ENCODE data around the gene MAGI2. TPM values are rescaled to one million over a fixed set of nuclear protein-coding genes. Genes with fewer than 3 reads are reported as not detected.
"Not testable (repeated sequence)": the region's sequence is repeated elsewhere in the genome, so short reads cannot be mapped to it uniquely, and the experiment has no call there.

Gene MAGI2
- total RNA-seq, 1 donor from 2014 or later, result 64.2 TPM

DNA sequence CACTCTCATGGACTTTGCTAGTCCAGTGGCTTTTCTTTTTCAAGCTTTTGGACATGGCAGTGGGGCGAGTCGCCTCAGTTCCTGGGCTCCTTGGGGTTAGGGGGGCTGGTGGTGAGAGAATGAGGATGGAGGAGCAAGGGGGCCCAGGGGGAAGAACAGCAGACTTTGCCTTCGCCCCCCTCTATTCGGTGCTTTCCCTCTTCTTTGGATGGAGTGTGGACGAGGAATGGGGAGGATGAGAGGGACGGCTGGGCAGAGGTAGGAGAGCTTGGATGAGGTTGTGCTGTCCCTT, 255 bp downstream of the MAGI2 start:
- Mint-ChIP-seq H3K9me3 (ENCODE audit: unreplicated experiment) (peaks cover 3% of the 10 kb centered on the region), H3K4me1 (ENCODE audit: low read depth, unreplicated experiment) (peaks cover 4% of the 10 kb centered on the region), H3K4me3 (ENCODE audit: unreplicated experiment) (peak overlapping the region; percentile 95), H3K36me3 (ENCODE audit: unreplicated experiment) (no peaks in the 10 kb centered on the region), H3K27me3 (ENCODE audit: unreplicated experiment) (peaks cover 25% of the 10 kb centered on the region), H3K27ac (ENCODE audit: unreplicated experiment) (no peak overlapping the region)
- TF ChIP-seq, protein P1, sequence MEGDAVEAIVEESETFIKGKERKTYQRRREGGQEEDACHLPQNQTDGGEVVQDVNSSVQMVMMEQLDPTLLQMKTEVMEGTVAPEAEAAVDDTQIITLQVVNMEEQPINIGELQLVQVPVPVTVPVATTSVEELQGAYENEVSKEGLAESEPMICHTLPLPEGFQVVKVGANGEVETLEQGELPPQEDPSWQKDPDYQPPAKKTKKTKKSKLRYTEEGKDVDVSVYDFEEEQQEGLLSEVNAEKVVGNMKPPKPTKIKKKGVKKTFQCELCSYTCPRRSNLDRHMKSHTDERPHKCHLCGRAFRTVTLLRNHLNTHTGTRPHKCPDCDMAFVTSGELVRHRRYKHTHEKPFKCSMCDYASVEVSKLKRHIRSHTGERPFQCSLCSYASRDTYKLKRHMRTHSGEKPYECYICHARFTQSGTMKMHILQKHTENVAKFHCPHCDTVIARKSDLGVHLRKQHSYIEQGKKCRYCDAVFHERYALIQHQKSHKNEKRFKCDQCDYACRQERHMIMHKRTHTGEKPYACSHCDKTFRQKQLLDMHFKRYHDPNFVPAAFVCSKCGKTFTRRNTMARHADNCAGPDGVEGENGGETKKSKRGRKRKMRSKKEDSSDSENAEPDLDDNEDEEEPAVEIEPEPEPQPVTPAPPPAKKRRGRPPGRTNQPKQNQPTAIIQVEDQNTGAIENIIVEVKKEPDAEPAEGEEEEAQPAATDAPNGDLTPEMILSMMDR (IDR thresholded peaks at IDR 0.05; ENCODE audit: partially characterized antibody, unreplicated experiment), result no peak
- DNase-seq, result no peak

DNA sequence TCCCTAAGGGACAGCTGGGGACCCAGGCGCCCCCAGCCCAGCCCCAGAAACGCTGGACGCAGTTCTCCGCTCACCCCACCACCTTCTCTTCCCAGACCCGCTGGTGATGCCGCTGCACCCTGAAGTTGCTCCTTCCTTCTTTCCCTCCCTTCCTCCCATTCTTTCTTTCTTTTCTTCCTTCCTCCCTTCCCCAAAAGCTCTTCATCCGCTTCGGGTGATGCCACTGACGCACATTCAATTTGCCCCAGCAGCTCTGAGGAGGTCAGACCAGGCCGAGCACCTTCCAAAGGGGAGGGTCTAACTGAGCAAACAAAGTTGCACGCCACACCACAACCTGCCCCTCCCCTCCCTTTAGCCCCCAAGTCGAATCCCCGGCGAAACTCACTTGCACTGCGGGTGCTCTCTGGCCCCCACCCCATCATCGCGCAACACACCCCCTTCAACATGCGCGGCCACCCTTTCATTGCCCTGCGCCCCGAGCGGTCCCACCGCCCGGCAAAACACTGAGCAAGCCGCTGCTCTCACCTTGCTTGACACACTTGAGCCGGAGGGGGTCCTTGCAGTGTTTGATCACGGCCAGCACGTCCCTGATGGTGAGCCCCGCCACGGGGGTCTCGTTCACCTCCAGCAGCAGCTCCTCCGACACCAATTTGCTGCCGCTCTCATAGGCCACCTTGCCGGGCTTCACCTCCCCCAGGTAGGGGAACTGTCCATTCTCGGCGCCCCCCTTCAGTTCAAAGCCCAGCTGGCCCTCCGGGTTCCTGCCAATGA, 787 bp downstream of the MAGI2 start:
- no peak overlapping the region for H3K27ac Mint-ChIP-seq (ENCODE audit: unreplicated experiment)

DNA sequence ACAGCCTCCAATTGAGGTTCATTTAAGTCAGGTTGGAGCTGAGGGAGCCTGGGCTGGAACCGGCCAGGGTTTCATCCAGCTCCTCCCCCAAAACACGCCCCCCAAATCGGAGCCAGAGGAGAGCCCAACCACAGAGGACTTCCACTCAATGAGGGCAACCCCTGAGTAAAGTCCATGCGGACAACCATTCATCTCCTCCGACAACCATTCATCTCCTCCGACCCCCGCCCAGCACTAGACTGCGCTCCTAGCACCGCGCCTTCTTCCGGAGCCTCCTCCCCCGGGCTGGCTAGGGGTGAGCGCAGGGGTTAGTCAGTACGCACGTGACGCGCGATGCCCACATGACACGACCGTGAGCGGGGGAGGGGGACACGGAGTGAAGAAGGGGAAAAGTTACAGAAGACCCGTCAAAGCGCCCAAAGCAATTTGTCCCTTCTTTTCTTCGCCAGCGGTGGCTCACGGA, 1.4 kb downstream of the MAGI2 start:
- peak overlapping the region; percentile 95 for H3K4me3 Mint-ChIP-seq (ENCODE audit: unreplicated experiment)
- TF ChIP-seq, protein P1 (IDR thresholded peaks at IDR 0.05; ENCODE audit: partially characterized antibody, unreplicated experiment), result no peak
- H3K9me3 Mint-ChIP-seq (ENCODE audit: unreplicated experiment), result peaks cover 3% of the 10 kb centered on the region
- H3K4me1 Mint-ChIP-seq (ENCODE audit: low read depth, unreplicated experiment), result peaks cover 4% of the 10 kb centered on the region
- no peak overlapping the region for H3K27ac Mint-ChIP-seq (ENCODE audit: unreplicated experiment)
- H3K27me3 Mint-ChIP-seq (ENCODE audit: unreplicated experiment), result peaks cover 25% of the 10 kb centered on the region
- no peaks in the 10 kb centered on the region for H3K36me3 Mint-ChIP-seq (ENCODE audit: unreplicated experiment)
- DNase-seq, result peak; percentile 57

More for the DNA sequence above, 787 bp downstream of the MAGI2 start:
- peak; percentile 38 for DNase-seq
- H3K27me3 Mint-ChIP-seq (ENCODE audit: unreplicated experiment), result peaks cover 25% of the 10 kb centered on the region
- TF ChIP-seq, protein P1 (IDR thresholded peaks at IDR 0.05; ENCODE audit: partially characterized antibody, unreplicated experiment), result no peak
- H3K36me3 Mint-ChIP-seq (ENCODE audit: unreplicated experiment), result no peaks in the 10 kb centered on the region
- peaks cover 4% of the 10 kb centered on the region for H3K4me1 Mint-ChIP-seq (ENCODE audit: low read depth, unreplicated experiment)
- peaks cover 3% of the 10 kb centered on the region for H3K9me3 Mint-ChIP-seq (ENCODE audit: unreplicated experiment)
- peak overlapping the region; percentile 95 for H3K4me3 Mint-ChIP-seq (ENCODE audit: unreplicated experiment)

DNA sequence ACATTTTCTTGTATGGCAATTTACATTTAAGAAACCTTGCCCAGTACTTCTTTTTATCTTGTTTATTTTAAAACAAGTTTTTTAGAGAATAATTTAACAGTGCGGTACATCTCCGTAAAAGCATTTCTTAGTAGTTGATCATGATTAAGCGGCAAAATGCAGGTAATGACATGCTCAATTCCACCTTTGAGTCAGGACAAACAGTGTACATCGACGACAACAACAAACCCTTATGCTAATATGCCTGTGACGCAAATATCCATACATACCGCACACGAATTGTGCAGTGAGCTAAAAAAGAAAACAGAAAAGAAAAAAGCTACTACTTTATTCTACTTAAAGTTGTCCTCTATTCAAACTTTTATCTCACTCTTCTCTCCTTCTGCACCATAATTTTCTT, 1.9 kb downstream of the MAGI2 start:
- H3K27me3 Mint-ChIP-seq (ENCODE audit: unreplicated experiment), result peaks cover 25% of the 10 kb centered on the region
- no peak overlapping the region for H3K27ac Mint-ChIP-seq (ENCODE audit: unreplicated experiment)
- DNase-seq, result no peak
- peaks cover 4% of the 10 kb centered on the region for H3K4me1 Mint-ChIP-seq (ENCODE audit: low read depth, unreplicated experiment)
- H3K36me3 Mint-ChIP-seq (ENCODE audit: unreplicated experiment), result no peaks in the 10 kb centered on the region
- TF ChIP-seq, protein P1 (IDR thresholded peaks at IDR 0.05; ENCODE audit: partially characterized antibody, unreplicated experiment), result no peak
- peaks cover 3% of the 10 kb centered on the region for H3K9me3 Mint-ChIP-seq (ENCODE audit: unreplicated experiment)
- peak overlapping the region; percentile 95 for H3K4me3 Mint-ChIP-seq (ENCODE audit: unreplicated experiment)

DNA sequence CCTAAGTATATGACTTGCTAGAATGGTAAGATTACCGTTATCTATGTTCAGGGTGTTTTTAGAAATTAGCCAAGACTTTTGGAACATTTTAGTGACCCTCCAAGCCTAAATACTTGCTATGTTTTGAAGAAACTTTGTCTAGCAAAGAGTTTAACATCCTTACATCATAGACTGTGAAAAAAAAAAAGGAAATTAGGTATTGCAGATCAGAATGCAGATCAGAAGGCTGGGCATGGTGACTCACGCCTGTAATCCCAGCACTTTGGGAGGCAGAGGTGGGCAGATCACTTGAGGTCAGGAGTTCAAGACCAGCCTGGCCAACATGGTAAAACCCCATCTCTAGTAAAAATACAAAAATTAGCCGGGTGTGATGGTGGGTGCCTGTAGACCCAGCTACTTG, 10.7 kb downstream of the MAGI2 start:
- not testable (repeated sequence) for H3K9me3 Mint-ChIP-seq (ENCODE audit: unreplicated experiment); H3K27ac Mint-ChIP-seq (ENCODE audit: unreplicated experiment)

More for the DNA sequence above, 10.7 kb downstream of the MAGI2 start:
- H3K36me3 Mint-ChIP-seq (ENCODE audit: unreplicated experiment); DNase-seq; H3K4me3 Mint-ChIP-seq (ENCODE audit: unreplicated experiment); H3K4me1 Mint-ChIP-seq (ENCODE audit: low read depth, unreplicated experiment); H3K27me3 Mint-ChIP-seq (ENCODE audit: unreplicated experiment): not testable (repeated sequence)

All from glutamatergic neuron (in vitro differentiated cells).